Hepatocyte (in vitro differentiated cells): ENCODE results near the gene XKR7.

Source experiments
- EZH2 ChIP-seq: fragments of 200-600 bp; sonication (generic); IDR thresholded peaks from 2 replicates; pipeline ENCODE4 v1.6.1; 2016; ENCODE audit warnings: antibody characterized with exemption, mild to moderate bottlenecking, borderline replicate concordance
- EZH2phosphoT487 ChIP-seq: fragments of 200-600 bp; sonication (generic); IDR thresholded peaks from one replicate; pipeline ENCODE4 v1.6.1; 2018; ENCODE audit warnings: antibody characterized with exemption, mild to moderate bottlenecking, low read depth, moderate library complexity; ENCODE audit not compliant: unreplicated experiment, severe bottlenecking
- TF ChIP-seq, protein P1 (sequence below): fragments of 200-600 bp; sonication (generic); IDR thresholded peaks from 2 replicates; pipeline ENCODE4 v1.5.1; 2016; ENCODE audit warnings: antibody characterized with exemption, mild to moderate bottlenecking; ENCODE audit not compliant: poor library complexity

DNA sequence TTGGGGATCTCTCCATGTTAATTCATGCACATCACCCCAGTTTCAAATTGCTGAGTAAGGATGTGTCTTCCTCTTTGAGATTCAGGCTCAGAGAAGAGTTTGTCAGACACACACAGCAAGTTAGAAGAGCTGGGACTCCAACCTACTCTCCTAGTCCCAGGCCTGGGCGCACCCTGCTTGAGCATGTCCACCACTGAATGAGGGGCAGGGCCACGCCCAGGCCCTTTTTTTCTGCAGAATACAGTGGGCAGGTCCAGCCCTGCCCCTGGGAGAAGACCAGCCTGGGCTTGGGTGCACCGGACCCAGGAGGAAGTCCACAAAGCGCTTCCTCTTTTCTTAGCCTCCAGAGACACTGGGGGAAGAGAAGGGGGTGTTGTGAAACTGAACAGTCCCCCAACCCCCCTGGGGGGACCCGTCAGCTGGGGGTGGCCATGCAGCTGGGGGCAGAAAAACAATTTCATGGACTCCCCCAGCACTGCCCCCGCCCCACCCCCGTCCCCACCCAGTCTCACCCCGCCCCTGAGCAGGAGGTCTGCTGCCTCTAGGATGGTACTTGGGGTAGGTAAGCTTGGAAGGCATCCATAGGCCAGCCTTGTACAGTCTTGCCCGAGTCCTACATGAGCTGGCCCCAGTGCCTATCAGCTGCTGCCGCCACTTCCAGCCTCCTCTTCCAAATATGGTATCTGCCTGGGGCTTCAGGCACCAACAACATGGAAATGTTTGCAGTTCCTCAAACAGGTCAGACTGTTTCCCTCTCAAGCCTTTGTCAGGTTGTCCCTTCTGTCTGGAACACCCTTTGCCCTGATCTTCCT lies 72.4 kb downstream of the XKR7 start:
- TF ChIP-seq, protein P1, sequence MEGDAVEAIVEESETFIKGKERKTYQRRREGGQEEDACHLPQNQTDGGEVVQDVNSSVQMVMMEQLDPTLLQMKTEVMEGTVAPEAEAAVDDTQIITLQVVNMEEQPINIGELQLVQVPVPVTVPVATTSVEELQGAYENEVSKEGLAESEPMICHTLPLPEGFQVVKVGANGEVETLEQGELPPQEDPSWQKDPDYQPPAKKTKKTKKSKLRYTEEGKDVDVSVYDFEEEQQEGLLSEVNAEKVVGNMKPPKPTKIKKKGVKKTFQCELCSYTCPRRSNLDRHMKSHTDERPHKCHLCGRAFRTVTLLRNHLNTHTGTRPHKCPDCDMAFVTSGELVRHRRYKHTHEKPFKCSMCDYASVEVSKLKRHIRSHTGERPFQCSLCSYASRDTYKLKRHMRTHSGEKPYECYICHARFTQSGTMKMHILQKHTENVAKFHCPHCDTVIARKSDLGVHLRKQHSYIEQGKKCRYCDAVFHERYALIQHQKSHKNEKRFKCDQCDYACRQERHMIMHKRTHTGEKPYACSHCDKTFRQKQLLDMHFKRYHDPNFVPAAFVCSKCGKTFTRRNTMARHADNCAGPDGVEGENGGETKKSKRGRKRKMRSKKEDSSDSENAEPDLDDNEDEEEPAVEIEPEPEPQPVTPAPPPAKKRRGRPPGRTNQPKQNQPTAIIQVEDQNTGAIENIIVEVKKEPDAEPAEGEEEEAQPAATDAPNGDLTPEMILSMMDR = no peak
- TF ChIP-seq EZH2 = no peak
- no peak for TF ChIP-seq EZH2phosphoT487
